Cardiac muscle cell (in vitro differentiated cells and primary cell): ENCODE measurements around the gene TBC1D8. TPM values are rescaled to one million over a fixed set of nuclear protein-coding genes. Genes with fewer than 3 reads are reported as not detected.

Source experiments
- DNase-seq, 2 donors: peaks; one replicate each; pipeline versions ENCODE4 v3.0.0 to v3.0.0-alpha.2; 2010 to 2017; ENCODE audit warnings: low read depth in 1 of 2, low spot score in 1 of 2
- H3K27ac ChIP-seq: fragments of 200-600 bp; sonication (generic); 2 replicates; pipeline ENCODE4 v1.5.1; 2016
- H3K27me3 ChIP-seq: fragments of 200-600 bp; sonication (generic); 2 replicates; pipeline ENCODE4 v1.6.0; 2016; ENCODE audit warnings: control low read depth
- H3K36me3 ChIP-seq: fragments of 200-600 bp; sonication (generic); 2 replicates; pipeline ENCODE4 v1.5.1; 2016; ENCODE audit warnings: control low read depth
- H3K4me1 ChIP-seq: fragments of 200-600 bp; sonication (generic); 2 replicates; pipeline ENCODE4 v1.8.1; 2017; ENCODE audit warnings: low read depth, mild to moderate bottlenecking, mixed run types
- H3K4me3 ChIP-seq: fragments of 200-600 bp; sonication (generic); 2 replicates; pipeline ENCODE4 v1.5.1; 2016; ENCODE audit warnings: mild to moderate bottlenecking
- H3K9me3 ChIP-seq: fragments of 200-600 bp; sonication (generic); 2 replicates; pipeline ENCODE4 v1.5.1; 2017; ENCODE audit warnings: low read depth, mild to moderate bottlenecking, control low read depth
- polyA plus RNA-seq: library from polyadenylated mRNA; unstranded; fragments of >200 nt; fragmentation: Nextera tagmentation; extraction: Ambion mirVana; gene quantifications from 2 replicates; pipeline ENCODE4 v1.2.1, GENCODE V29; 2016
- total RNA-seq: library from RNA; depleted of rRNA; stranded (reverse); fragments of >200 nt; gene quantifications from 2 replicates; pipeline ENCODE4 v1.2.3, GENCODE V29; 2016
- TF ChIP-seq, protein P1 (sequence below): IDR thresholded peaks from 2 replicates; pipeline ENCODE4 v1.5.1; 2012; ENCODE audit warnings: low read depth, mild to moderate bottlenecking, low read length

TBC1D8 gene
- total and polyA plus RNA-seq, 2 experiments from 2014 or later, result 15.2 to 23.2 TPM

DNA sequence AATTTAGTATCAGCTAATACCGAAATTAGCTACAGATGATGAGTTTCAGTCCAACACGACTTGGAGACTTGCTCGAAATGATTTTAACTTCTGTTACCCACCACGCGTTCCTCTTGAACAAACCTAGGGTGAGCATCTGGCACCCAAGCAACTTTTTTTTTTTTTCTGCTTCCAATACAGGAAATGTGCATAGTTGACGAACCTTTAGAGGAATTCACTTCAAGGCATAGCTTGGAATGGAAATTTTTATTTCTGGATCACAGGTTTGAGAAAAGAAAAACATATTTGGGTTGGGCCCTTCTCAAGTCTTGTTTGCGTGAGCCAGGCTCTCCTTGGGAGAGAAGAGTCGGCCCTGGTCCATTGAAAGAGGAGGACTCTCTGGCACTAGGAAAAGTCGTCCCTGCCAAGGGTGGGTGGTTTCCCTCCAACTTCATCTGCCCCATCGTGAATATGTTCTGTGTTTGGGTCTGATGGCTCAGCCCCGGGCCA lies 186.5 kb downstream of the TBC1D8 start:
- H3K27ac ChIP-seq, result no peak overlapping the region
- H3K4me1 ChIP-seq, result no peaks in the 10 kb centered on the region
- no peaks in the 10 kb centered on the region for H3K9me3 ChIP-seq
- DNase-seq, result no peak
- no peak overlapping the region for H3K4me3 ChIP-seq
- no peaks in the 10 kb centered on the region for H3K27me3 ChIP-seq
- H3K36me3 ChIP-seq, result no peaks in the 10 kb centered on the region
- TF ChIP-seq, protein P1, sequence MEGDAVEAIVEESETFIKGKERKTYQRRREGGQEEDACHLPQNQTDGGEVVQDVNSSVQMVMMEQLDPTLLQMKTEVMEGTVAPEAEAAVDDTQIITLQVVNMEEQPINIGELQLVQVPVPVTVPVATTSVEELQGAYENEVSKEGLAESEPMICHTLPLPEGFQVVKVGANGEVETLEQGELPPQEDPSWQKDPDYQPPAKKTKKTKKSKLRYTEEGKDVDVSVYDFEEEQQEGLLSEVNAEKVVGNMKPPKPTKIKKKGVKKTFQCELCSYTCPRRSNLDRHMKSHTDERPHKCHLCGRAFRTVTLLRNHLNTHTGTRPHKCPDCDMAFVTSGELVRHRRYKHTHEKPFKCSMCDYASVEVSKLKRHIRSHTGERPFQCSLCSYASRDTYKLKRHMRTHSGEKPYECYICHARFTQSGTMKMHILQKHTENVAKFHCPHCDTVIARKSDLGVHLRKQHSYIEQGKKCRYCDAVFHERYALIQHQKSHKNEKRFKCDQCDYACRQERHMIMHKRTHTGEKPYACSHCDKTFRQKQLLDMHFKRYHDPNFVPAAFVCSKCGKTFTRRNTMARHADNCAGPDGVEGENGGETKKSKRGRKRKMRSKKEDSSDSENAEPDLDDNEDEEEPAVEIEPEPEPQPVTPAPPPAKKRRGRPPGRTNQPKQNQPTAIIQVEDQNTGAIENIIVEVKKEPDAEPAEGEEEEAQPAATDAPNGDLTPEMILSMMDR, result no peak

DNA sequence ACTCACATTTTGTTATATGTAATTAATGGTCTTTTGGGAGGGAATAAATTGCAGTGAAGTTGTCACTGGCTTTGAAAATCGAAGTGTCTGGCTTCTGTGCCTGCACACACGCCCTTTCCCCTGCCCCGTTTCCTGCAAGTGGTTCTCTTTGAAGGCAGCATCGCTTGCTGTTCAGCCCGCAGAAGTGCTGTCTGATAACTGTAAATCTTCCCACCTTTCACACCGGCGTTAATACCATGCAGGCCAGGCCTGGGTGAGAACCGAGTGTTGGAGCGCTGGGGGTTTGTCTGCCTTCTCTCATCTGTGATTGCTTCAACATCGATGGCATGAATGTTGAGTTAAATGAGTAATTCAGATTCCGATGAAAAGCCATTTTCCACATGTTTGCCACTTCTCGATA lies 187.0 kb downstream of the TBC1D8 start:
- Histone ChIP-seq H3K4me3 (no peak overlapping the region), H3K27me3 (no peaks in the 10 kb centered on the region), H3K4me1 (no peaks in the 10 kb centered on the region), H3K9me3 (no peaks in the 10 kb centered on the region), H3K36me3 (no peaks in the 10 kb centered on the region), H3K27ac (no peak overlapping the region)
- DNase-seq, result no peak
- TF ChIP-seq, protein P1, result no peak

DNA sequence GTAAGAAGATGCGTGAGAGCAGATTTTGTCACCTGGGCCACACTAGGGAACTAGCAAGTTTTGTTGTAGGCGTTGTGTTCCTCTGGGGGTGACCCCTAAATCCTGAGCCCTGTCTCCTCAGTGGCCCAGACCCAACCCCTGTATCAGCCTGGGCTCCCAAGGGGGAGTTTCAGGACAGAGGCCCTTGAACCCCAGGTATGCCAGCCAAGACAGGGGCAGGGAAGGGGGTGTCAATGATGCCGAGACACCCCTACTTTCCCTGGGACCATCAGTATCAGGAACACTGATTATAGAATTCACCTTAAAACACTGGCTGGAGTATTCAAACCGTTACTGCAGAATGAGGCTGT lies 188.2 kb downstream of the TBC1D8 start:
- Histone ChIP-seq H3K36me3 (no peaks in the 10 kb centered on the region), H3K27me3 (no peaks in the 10 kb centered on the region), H3K27ac (no peak overlapping the region), H3K4me3 (no peak overlapping the region), H3K9me3 (no peaks in the 10 kb centered on the region), H3K4me1 (no peaks in the 10 kb centered on the region)
- TF ChIP-seq, protein P1, result no peak
- no peak for DNase-seq

DNA sequence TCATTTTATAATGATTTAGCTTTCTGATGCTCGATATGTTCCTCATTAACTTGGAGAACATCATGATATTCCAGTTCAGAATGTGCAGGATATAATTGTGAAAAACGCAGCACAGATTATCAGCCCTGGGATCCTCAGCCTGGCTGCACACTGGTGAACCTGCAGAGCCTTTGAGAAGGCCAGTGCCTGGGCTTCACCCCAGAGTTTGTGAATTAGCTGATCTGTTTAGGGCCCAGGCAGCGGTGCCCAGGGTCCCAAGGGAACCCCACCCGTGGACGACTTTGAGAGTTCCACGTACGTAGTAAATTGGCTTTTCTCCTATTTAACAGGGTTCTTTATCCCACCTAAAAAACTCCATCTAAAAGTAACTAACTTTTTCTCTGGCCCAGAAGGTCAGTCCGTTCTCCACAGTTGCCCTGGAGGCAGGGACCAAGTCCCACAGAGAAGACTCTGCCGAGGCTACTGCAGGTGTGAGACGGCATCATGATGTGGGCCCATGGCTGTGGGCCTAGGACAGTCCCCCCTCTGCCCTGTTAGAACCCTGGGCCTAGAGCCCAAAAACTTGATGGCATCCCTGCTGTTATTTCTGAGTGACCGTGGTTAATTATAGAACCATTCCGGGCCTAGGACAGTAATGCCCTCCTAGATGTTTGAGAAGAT lies 188.7 kb downstream of the TBC1D8 start:
- DNase-seq, result no peak
- Histone ChIP-seq H3K27ac (no peak overlapping the region), H3K27me3 (no peaks in the 10 kb centered on the region), H3K4me3 (no peak overlapping the region), H3K9me3 (no peaks in the 10 kb centered on the region), H3K36me3 (no peaks in the 10 kb centered on the region), H3K4me1 (no peaks in the 10 kb centered on the region)
- TF ChIP-seq, protein P1, result no peak

DNA sequence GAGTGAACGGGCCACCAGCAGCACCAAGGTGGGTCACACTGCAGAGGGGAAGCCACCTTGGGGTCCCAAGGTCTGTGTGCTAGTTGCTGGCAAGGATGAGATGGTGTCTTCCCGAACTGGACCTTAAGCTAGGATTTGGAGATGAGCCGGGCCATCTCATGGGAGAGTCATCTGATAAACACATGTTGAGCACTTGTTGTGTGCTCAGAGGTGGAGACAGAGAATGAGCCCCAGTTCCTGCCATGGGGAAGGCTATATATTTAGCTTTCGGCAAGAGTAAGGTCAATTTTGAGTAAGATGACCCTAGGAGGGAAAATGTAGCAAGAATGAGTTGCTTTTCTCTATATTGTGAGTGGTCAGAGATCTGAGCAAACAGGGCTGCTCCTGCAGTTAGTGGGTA lies 190.5 kb downstream of the TBC1D8 start:
- no peak overlapping the region for H3K27ac ChIP-seq
- no peaks in the 10 kb centered on the region for H3K27me3 ChIP-seq
- no peaks in the 10 kb centered on the region for H3K4me1 ChIP-seq
- DNase-seq, result no peak
- H3K9me3 ChIP-seq, result no peaks in the 10 kb centered on the region
- TF ChIP-seq, protein P1, result no peak
- no peak overlapping the region for H3K4me3 ChIP-seq
- H3K36me3 ChIP-seq, result no peaks in the 10 kb centered on the region
